GM13977 (cell line): ENCODE measurements around the gene IPO11.

Experiments used
- DNase-seq: peaks from one replicate; pipeline ENCODE4 v3.0.0; 2012; ENCODE audit warnings: low spot score
- CTCF ChIP-seq: IDR thresholded peaks from 2 replicates; pipeline ENCODE4 v1.5.1; 2012; ENCODE audit warnings: mild to moderate bottlenecking, control low read depth; ENCODE audit not compliant: insufficient read depth; ENCODE audit errors: extremely low read depth, missing control alignments
- in situ Hi-C: fragments of 300-500 bp; cut with MboI; formaldehyde crosslinking; loops from one replicate; pipeline ENCODE4 v1.12.0; 2022; ENCODE audit warnings: low sequenced_read_pairs, low pct_unique_long_range_greater_than_20kb, mixed read lengths, inconsistent platforms; ENCODE audit not compliant: unreplicated experiment

Gene IPO11

DNA sequence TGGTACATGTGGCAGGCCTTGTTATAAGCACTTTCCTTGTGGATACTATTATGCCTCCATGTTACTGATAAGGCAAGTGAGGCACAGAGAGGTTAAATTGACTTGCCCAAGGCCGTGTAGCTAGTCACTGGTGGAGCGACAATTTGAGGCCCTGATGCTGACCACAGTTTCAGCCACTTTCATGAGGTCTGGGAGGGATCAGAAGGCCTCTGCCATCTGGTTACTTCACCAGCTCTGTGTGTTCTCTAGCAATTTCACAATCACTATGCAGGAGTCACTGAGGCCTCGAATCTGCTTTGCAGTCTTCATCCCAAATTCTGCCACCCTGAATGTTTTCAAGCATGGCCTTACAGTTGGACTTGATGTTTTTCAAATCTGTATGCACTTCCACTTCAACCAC lies 175.2 kb downstream of the IPO11 start:
- in situ Hi-C loops: no loop called here
- no peak for DNase-seq
- no peak for TF ChIP-seq CTCF

DNA sequence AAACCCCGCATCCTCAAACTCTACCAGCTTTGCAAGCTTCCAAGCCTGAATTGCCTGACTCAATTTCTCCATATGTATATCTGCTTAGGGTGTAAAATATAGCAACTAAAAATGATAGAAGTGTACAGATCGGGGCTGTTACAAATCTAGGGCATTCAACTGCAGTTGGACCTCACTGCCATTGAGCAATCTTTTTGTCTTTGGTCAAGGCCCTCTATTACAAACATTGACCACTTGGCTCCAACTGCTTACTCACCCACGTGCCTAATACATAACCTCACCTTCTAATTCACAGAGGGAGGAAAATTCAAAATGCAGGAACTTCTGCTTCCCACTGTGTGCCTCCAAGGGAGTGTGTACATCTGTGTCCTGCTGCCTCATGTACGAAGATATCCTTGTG lies 176.1 kb downstream of the IPO11 start:
- in situ Hi-C loops: no loop called here

GRCh38 chr5:62589504-62589903 lies 176.9 kb downstream of the IPO11 start:
- no peak for TF ChIP-seq CTCF
- in situ Hi-C loops: no loop called here
- DNase-seq: no peak

More for the DNA sequence above, 176.1 kb downstream of the IPO11 start:
- no peak for TF ChIP-seq CTCF
- DNase-seq: no peak

- in situ Hi-C loops: no loop called here
- TF ChIP-seq CTCF: no peak
- DNase-seq: no peak
Observed at GRCh38 chr5:62590387-62590786, 177.8 kb downstream of the IPO11 start.

DNA sequence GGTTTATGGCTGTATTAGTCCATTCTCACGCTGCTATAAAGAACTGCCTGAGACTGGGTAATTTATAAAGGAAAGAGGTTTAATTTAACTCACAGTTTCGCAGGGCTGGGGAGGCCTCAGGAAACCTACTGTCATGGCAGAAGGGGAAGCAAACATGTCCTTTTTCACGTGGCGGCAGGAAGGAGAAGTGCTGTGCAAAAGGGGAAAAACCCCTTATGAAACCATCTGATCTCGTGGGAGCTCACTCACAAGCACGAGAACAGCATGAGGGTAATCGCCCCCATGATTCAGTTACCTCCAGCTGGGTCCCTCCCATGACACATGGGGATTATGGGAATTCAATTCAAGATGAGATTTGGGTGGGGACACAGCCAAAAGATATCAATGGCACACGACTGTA lies 180.0 kb downstream of the IPO11 start:
- TF ChIP-seq CTCF: no peak
- in situ Hi-C loops: no loop called here
- DNase-seq: no peak

- TF ChIP-seq CTCF: no peak
- DNase-seq: no peak
- in situ Hi-C loops: no loop called here
Observed at GRCh38 chr5:62593331-62593730, 180.8 kb downstream of the IPO11 start.
